Retinal pigment epithelial cell (primary cell): ENCODE data around the gene PBXIP1.
A peak's percentile ranks its signal among the peaks of the same experiment; 100 is the strongest.

Experiments
- DNase-seq: peaks from one replicate; pipeline ENCODE4 v3.0.0-alpha.2; 2010; ENCODE audit warnings: low read depth
- H3K4me3 ChIP-seq: 2 replicates; pipeline ENCODE4 v1.5.1; 2011; ENCODE audit warnings: mild to moderate bottlenecking, low read length, control low read depth, moderate library complexity
- CTCF ChIP-seq: conservative IDR thresholded peaks from 2 replicates; pipeline ENCODE4 v1.5.1; 2011; ENCODE audit warnings: low read depth, low read length, control low read depth, inconsistent platforms

Gene PBXIP1

GRCh38 chr1:154962795-154963330, 7.0 kb upstream of the PBXIP1 start:
- TF ChIP-seq CTCF, result no peak
- peak overlapping the region; percentile 67 for H3K4me3 ChIP-seq
- no peak for DNase-seq

GRCh38 chr1:154962156-154962749, 6.4 kb upstream of the PBXIP1 start:
- peak overlapping the region; percentile 67 for H3K4me3 ChIP-seq
- DNase-seq, result no peak
- no peak for TF ChIP-seq CTCF

- peak within 1 kb of the TSS; percentile 67 for H3K4me3 ChIP-seq
- DNase-seq, result no peak
- TF ChIP-seq CTCF, result peak; percentile 0
These were observed 5.6 kb upstream of the PBXIP1 start, which contains the start of gene PYGO2 for GRCh38 chr1:154961207-154962155. PYGO2 (minus strand) TSS chr1:154961782; CDS start chr1:154961576, 206 bp downstream.

GRCh38 chr1:154960446-154961136, 4.7 kb upstream of the PBXIP1 start:
- no peak for DNase-seq
- H3K4me3 ChIP-seq, result peak overlapping the region; percentile 67
- no peak for TF ChIP-seq CTCF

- TF ChIP-seq CTCF, result no peak
- H3K4me3 ChIP-seq, result no peak overlapping the region
- no peak for DNase-seq
These were observed 3.5 kb upstream of the PBXIP1 start for GRCh38 chr1:154959426-154959780.

GRCh38 chr1:154958681-154959425, 3.0 kb upstream of the PBXIP1 start:
- no peak for TF ChIP-seq CTCF
- H3K4me3 ChIP-seq, result no peak overlapping the region
- no peak for DNase-seq
